ENCODE measurements around the gene TNFRSF25. TPM values are rescaled to one million over a fixed set of nuclear protein-coding genes. Genes with fewer than 3 reads are reported as not detected.
"Not testable (repeated sequence)": the region's sequence is repeated elsewhere in the genome, so short reads cannot be mapped to it uniquely, and the experiment has no call there.

TNFRSF25 gene
- total and polyA plus RNA-seq, 3 donors from 2014 or later, result 6.2 to 14.0 (median 13.4) TPM

DNA sequence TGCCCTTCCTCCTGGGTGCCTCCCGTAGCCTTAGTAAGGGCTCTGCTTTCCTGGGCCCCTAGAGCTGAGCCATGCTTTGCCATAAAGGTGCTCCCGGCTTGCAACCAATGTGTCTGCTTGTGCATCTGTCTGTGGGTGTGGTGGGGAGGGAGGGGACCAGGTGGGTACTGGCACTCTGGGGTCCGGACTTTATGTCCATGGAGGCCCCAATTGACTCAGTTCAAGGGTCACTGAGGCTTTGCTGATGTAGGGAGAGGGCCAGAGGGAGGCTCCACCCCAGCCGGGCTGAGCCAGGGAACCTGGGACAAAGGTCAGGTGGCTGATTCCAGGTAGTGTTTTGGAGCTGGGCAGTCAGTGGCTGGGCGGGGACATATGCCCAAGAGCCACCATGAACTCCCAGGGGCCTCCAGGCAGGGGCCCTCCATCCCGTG lies 15.0 kb downstream of the TNFRSF25 start:
- DNase-seq, result no peak
- Histone ChIP-seq H3K27ac (no peak overlapping the region), H3K4me1 (no peaks in the 10 kb centered on the region), H3K4me3 (no peak overlapping the region), H3K9me3 (no peaks in the 10 kb centered on the region), H3K36me3 (ENCODE audit: low read depth, missing control alignments) (no peaks in the 10 kb centered on the region), H3K27me3 (no peaks in the 10 kb centered on the region)
- WGBS, 2 donors, result 78 to 86% methylated on average over 5 to 6 of the region's 6 CpGs
- intact Hi-C loops (cut with DNase I; ENCODE audit: low total_unique reads), result no loop called here
- TF ChIP-seq, protein P1, sequence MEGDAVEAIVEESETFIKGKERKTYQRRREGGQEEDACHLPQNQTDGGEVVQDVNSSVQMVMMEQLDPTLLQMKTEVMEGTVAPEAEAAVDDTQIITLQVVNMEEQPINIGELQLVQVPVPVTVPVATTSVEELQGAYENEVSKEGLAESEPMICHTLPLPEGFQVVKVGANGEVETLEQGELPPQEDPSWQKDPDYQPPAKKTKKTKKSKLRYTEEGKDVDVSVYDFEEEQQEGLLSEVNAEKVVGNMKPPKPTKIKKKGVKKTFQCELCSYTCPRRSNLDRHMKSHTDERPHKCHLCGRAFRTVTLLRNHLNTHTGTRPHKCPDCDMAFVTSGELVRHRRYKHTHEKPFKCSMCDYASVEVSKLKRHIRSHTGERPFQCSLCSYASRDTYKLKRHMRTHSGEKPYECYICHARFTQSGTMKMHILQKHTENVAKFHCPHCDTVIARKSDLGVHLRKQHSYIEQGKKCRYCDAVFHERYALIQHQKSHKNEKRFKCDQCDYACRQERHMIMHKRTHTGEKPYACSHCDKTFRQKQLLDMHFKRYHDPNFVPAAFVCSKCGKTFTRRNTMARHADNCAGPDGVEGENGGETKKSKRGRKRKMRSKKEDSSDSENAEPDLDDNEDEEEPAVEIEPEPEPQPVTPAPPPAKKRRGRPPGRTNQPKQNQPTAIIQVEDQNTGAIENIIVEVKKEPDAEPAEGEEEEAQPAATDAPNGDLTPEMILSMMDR (IDR thresholded peaks at IDR 0.05), result no peak
- TF ChIP-seq POLR2A (IDR thresholded peaks at IDR 0.05), result no peak

DNA sequence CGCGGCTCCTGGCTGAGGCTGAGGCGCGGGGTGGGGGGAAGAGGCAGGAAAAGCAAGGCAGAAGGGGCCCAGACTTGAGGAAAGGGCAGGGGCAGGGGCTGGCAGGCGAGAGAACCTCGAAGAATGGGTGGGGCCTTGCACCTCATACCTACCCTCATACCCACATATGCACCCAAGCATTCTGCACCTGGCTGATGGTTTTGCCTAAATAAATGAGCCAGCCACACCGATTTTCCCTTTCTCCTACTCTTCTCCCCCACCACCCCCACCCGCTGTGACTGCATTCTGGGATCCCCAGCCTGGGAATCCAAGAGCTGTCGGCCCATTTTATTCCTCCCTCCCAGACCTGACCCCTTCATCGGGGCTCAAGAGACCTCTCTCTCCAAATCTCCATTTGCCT lies 15.5 kb downstream of the TNFRSF25 start:
- H3K27ac ChIP-seq; H3K4me1 ChIP-seq; DNase-seq; intact Hi-C loops (cut with DNase I; ENCODE audit: low total_unique reads); H3K27me3 ChIP-seq; H3K36me3 ChIP-seq (ENCODE audit: low read depth, missing control alignments); H3K9me3 ChIP-seq; H3K4me3 ChIP-seq: not testable (repeated sequence)
- 52 to 64% methylated on average over 10 of the region's 10 CpGs for WGBS, 2 donors

- Histone ChIP-seq H3K9me3 (no peaks in the 10 kb centered on the region), H3K27ac (no peak overlapping the region), H3K36me3 (ENCODE audit: low read depth, missing control alignments) (no peaks in the 10 kb centered on the region), H3K27me3 (no peaks in the 10 kb centered on the region), H3K4me1 (no peaks in the 10 kb centered on the region), H3K4me3 (no peak overlapping the region)
- DNase-seq, result no peak
- 40 to 67% methylated on average over 5 to 7 of the region's 7 CpGs for WGBS, 2 donors
- intact Hi-C loops (cut with DNase I; ENCODE audit: low total_unique reads), result no loop called here
- TF ChIP-seq POLR2A (IDR thresholded peaks at IDR 0.05), result no peak
- TF ChIP-seq, protein P1 (IDR thresholded peaks at IDR 0.05), result no peak
These were observed 15.9 kb downstream of the TNFRSF25 start for GRCh38 chr1:6450005-6450450.

- intact Hi-C loops (cut with DNase I; ENCODE audit: low total_unique reads), result no loop called here
- WGBS, 2 donors, result 12 to 14% methylated on average over 26 to 38 of the region's 66 CpGs
- H3K36me3 ChIP-seq (ENCODE audit: low read depth, missing control alignments), result no peaks in the 10 kb centered on the region
- H3K4me3 ChIP-seq, result peak overlapping the region in 1 of 2 donors; percentile 9
- H3K4me1 ChIP-seq, result no peaks in the 10 kb centered on the region
- H3K27ac ChIP-seq, result no peak overlapping the region
- TF ChIP-seq, protein P1 (IDR thresholded peaks at IDR 0.05), result no peak
- no peak for TF ChIP-seq POLR2A (IDR thresholded peaks at IDR 0.05)
- no peaks in the 10 kb centered on the region for H3K9me3 ChIP-seq
- no peaks in the 10 kb centered on the region for H3K27me3 ChIP-seq
- no peak for DNase-seq
These were observed 17.0 kb downstream of the TNFRSF25 start for GRCh38 chr1:6448749-6449631.

- Histone ChIP-seq H3K4me1 (no peaks in the 10 kb centered on the region), H3K9me3 (no peaks in the 10 kb centered on the region), H3K27me3 (no peaks in the 10 kb centered on the region), H3K36me3 (ENCODE audit: low read depth, missing control alignments) (no peaks in the 10 kb centered on the region), H3K27ac (no peak overlapping the region), H3K4me3 (peak overlapping the region; percentile 9 to 17)
- no peak for DNase-seq
- intact Hi-C loops (cut with DNase I; ENCODE audit: low total_unique reads), result no loop called here
- no peak for TF ChIP-seq POLR2A (IDR thresholded peaks at IDR 0.05)
- TF ChIP-seq, protein P1 (IDR thresholded peaks at IDR 0.05), result no peak
- WGBS, 2 donors, result 0 to 7% methylated on average over 3 to 63 of the region's 68 CpGs
These were observed 17.9 kb downstream of the TNFRSF25 start for GRCh38 chr1:6447818-6448748.
